Tibial nerve (tissue), 4 donors: ENCODE results near the gene HMSD.

Source experiments
- CTCF ChIP-seq, 5 experiments: fragments of 200-600 bp in 3 of 5; fragments of 450-650 bp in 2 of 5; sonication (generic) in 3 of 5; IDR thresholded peaks; one replicate each; pipeline ENCODE4 v1.5.1; 2016 to 2019; ENCODE audit warnings: antibody characterized with exemption in 5 of 5, mild to moderate bottlenecking in 3 of 5, moderate library complexity in 2 of 5
- EP300 ChIP-seq, 2 donors: sonication (generic); formaldehyde crosslinking; IDR thresholded peaks; one replicate each; pipeline ENCODE4 v1.6.1; 2017; ENCODE audit warnings: antibody characterized with exemption in 2 of 2, mild to moderate bottlenecking in 1 of 2
- POLR2A ChIP-seq, 2 donors: fragments of 450-650 bp; IDR thresholded peaks; one replicate each; pipeline ENCODE4 v1.6.1; 2017; ENCODE audit warnings: antibody characterized with exemption in 2 of 2, mild to moderate bottlenecking in 2 of 2, moderate library complexity in 2 of 2

GRCh38 chr18:63980896-63981460 lies 31.9 kb downstream of the HMSD start:
- TF ChIP-seq POLR2A (IDR thresholded peaks at IDR 0.05) = no peak
- TF ChIP-seq CTCF (IDR thresholded peaks at IDR 0.05) = no peak
- no peak for TF ChIP-seq EP300 (IDR thresholded peaks at IDR 0.05)
